ENCODE data around the gene TMX2. TPM values are rescaled to one million over a fixed set of nuclear protein-coding genes. Genes with fewer than 3 reads are reported as not detected.

Gene TMX2
- total RNA-seq, 4 donors from 2014 or later, result 29.1 to 54.9 (median 40.5) TPM

- H3K36me3 ChIP-seq, result no peaks in the 10 kb centered on the region
- H3K27ac ChIP-seq, result peak overlapping the region; percentile 68 to 83 (median 74)
- intact Hi-C loops (cut with DNase I; ENCODE audit: low total_unique reads) (loop anchor here (2.0 kb wide), 1 partner anchor 15 kb away; no protein-coding TSS in a partner anchor), in situ Hi-C loops (cut with MboI; ENCODE audit: low sequenced_read_pairs in 4 of 4) (no loop called here)
- H3K4me3 ChIP-seq, result peak overlapping the region; percentile 16 to 24 (median 22)
- TF ChIP-seq CTCF (IDR thresholded peaks at IDR 0.05 in 4 of 5, conservative IDR thresholded peaks at IDR 0.05 in 1 of 5), result no peak
- no peak for TF ChIP-seq POLR2A (IDR thresholded peaks at IDR 0.05)
- DNase-seq, result no peak
- no peaks in the 10 kb centered on the region for H3K9me3 ChIP-seq
- no peak for ATAC-seq
- peaks cover 78 to 93% of the 10 kb centered on the region in 2 donors for H3K4me1 ChIP-seq
- no peaks in the 10 kb centered on the region for H3K27me3 ChIP-seq
Observed at GRCh38 chr11:57777969-57778317, 65.5 kb downstream of the TMX2 start.

GRCh38 chr11:57778318-57779037 is 66.1 kb downstream of the TMX2 start:
- H3K27ac ChIP-seq, result peak overlapping the region; percentile 68 to 83 (median 74)
- ATAC-seq (peak; percentile 62 to 71), DNase-seq (peak; percentile 28 to 66)
- no peaks in the 10 kb centered on the region for H3K27me3 ChIP-seq
- no peaks in the 10 kb centered on the region for H3K36me3 ChIP-seq
- H3K4me1 ChIP-seq, result peaks cover 78 to 90% of the 10 kb centered on the region in 2 donors
- H3K4me3 ChIP-seq, result peak overlapping the region; percentile 16 to 24 (median 22)
- H3K9me3 ChIP-seq, result no peaks in the 10 kb centered on the region
- in situ Hi-C loops (cut with MboI; ENCODE audit: low sequenced_read_pairs in 4 of 4), result no loop called here
- TF ChIP-seq POLR2A (IDR thresholded peaks at IDR 0.05) (no peak), CTCF (IDR thresholded peaks at IDR 0.05 in 4 of 5, conservative IDR thresholded peaks at IDR 0.05 in 1 of 5) (no peak)
- intact Hi-C loops (cut with DNase I; ENCODE audit: low total_unique reads), result no loop called here

- H3K4me1 ChIP-seq, result peaks cover 75 to 87% of the 10 kb centered on the region in 2 donors
- H3K27ac ChIP-seq, result peak overlapping the region; percentile 68 to 83 (median 74)
- ATAC-seq, result peak; percentile 44 to 45
- no peak for TF ChIP-seq POLR2A (IDR thresholded peaks at IDR 0.05)
- H3K4me3 ChIP-seq, result peak overlapping the region in 3 of 4 donors; percentile 16 to 24 (median 20)
- intact Hi-C loops (cut with DNase I; ENCODE audit: low total_unique reads) (no loop called here), in situ Hi-C loops (cut with MboI; ENCODE audit: low sequenced_read_pairs in 4 of 4) (no loop called here)
- H3K9me3 ChIP-seq, result no peaks in the 10 kb centered on the region
- H3K36me3 ChIP-seq, result no peaks in the 10 kb centered on the region
- no peak for DNase-seq
- H3K27me3 ChIP-seq, result no peaks in the 10 kb centered on the region
Observed at GRCh38 chr11:57779276-57779675, 66.9 kb downstream of the TMX2 start.

GRCh38 chr11:57781529-57781943 is 69.1 kb downstream of the TMX2 start:
- no peaks in the 10 kb centered on the region for H3K27me3 ChIP-seq
- H3K9me3 ChIP-seq, result no peaks in the 10 kb centered on the region
- no peak overlapping the region for H3K4me3 ChIP-seq
- no peaks in the 10 kb centered on the region for H3K36me3 ChIP-seq
- DNase-seq (no peak), ATAC-seq (no peak)
- H3K4me1 ChIP-seq, result peaks cover 61 to 82% of the 10 kb centered on the region in 2 donors
- peak overlapping the region; percentile 68 to 83 (median 74) for H3K27ac ChIP-seq
- TF ChIP-seq CTCF (IDR thresholded peaks at IDR 0.05 in 4 of 5, conservative IDR thresholded peaks at IDR 0.05 in 1 of 5) (no peak), POLR2A (IDR thresholded peaks at IDR 0.05) (no peak)
- in situ Hi-C loops (cut with MboI; ENCODE audit: low sequenced_read_pairs in 4 of 4) (no loop called here), intact Hi-C loops (cut with DNase I; ENCODE audit: low total_unique reads) (no loop called here)

GRCh38 chr11:57785072-57785471 is 72.7 kb downstream of the TMX2 start:
- in situ Hi-C loops (cut with MboI; ENCODE audit: low sequenced_read_pairs in 4 of 4), result no loop called here
- Histone ChIP-seq H3K9me3 (no peaks in the 10 kb centered on the region), H3K4me1 (peaks cover 56 to 77% of the 10 kb centered on the region in 2 donors), H3K36me3 (no peaks in the 10 kb centered on the region), H3K4me3 (no peak overlapping the region), H3K27me3 (no peaks in the 10 kb centered on the region), H3K27ac (peak overlapping the region in 1 of 4 donors; percentile 33)
- intact Hi-C loops (cut with DNase I; ENCODE audit: low total_unique reads), result no loop called here
- TF ChIP-seq CTCF (IDR thresholded peaks at IDR 0.05 in 4 of 5, conservative IDR thresholded peaks at IDR 0.05 in 1 of 5), result no peak
- no peak for TF ChIP-seq POLR2A (IDR thresholded peaks at IDR 0.05)
- DNase-seq, result no peak
- no peak for ATAC-seq

Data from gastrocnemius medialis (tissue), 4 donors.